Gastrocnemius medialis (tissue), 4 donors: Measurements from ENCODE around the gene WDCP.

Source experiments
- CTCF ChIP-seq, 5 experiments: fragments of 450-650 bp in 3 of 5; fragments of 200-600 bp in 2 of 5; sonication (generic) in 2 of 5; IDR thresholded peaks in 4 of 5; conservative IDR thresholded peaks in 1 of 5; 1 replicate in 4 of 5; 2 replicates in 1 of 5; pipeline ENCODE4 v1.5.1; 2016 to 2019; ENCODE audit warnings: antibody characterized with exemption in 5 of 5, mild to moderate bottlenecking in 3 of 5, moderate library complexity in 3 of 5
- POLR2A ChIP-seq, 2 donors: fragments of 450-650 bp; IDR thresholded peaks; one replicate each; pipeline ENCODE4 v1.6.1; 2017; ENCODE audit warnings: antibody characterized with exemption in 2 of 2, mild to moderate bottlenecking in 2 of 2, moderate library complexity in 2 of 2

GRCh38 chr2:24075915-24076848, 29.0 kb upstream of the WDCP start, which contains the start of gene SF3B6:
- TF ChIP-seq POLR2A (IDR thresholded peaks at IDR 0.05): peak; percentile 51 to 58
- TF ChIP-seq CTCF (IDR thresholded peaks at IDR 0.05 in 4 of 5, conservative IDR thresholded peaks at IDR 0.05 in 1 of 5): no peak
